K562 treated with DMSO at 1 percent for 48 hours (cell line): ENCODE results near the gene WASF2. TPM values are rescaled to one million over a fixed set of nuclear protein-coding genes. Genes with fewer than 3 reads are reported as not detected.

ENCODE experiments used
- total RNA-seq: library from RNA; unstranded; fragments of 300-600 nt; gene quantifications from 2 replicates; pipeline ENCODE4 v1.2.3, GENCODE V29; 2022; ENCODE audit warnings: low replicate concordance; ENCODE audit errors: extremely low read depth

The WASF2 gene, protein sequence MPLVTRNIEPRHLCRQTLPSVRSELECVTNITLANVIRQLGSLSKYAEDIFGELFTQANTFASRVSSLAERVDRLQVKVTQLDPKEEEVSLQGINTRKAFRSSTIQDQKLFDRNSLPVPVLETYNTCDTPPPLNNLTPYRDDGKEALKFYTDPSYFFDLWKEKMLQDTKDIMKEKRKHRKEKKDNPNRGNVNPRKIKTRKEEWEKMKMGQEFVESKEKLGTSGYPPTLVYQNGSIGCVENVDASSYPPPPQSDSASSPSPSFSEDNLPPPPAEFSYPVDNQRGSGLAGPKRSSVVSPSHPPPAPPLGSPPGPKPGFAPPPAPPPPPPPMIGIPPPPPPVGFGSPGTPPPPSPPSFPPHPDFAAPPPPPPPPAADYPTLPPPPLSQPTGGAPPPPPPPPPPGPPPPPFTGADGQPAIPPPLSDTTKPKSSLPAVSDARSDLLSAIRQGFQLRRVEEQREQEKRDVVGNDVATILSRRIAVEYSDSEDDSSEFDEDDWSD
- not detected in 2 replicates for total RNA-seq

DNA sequence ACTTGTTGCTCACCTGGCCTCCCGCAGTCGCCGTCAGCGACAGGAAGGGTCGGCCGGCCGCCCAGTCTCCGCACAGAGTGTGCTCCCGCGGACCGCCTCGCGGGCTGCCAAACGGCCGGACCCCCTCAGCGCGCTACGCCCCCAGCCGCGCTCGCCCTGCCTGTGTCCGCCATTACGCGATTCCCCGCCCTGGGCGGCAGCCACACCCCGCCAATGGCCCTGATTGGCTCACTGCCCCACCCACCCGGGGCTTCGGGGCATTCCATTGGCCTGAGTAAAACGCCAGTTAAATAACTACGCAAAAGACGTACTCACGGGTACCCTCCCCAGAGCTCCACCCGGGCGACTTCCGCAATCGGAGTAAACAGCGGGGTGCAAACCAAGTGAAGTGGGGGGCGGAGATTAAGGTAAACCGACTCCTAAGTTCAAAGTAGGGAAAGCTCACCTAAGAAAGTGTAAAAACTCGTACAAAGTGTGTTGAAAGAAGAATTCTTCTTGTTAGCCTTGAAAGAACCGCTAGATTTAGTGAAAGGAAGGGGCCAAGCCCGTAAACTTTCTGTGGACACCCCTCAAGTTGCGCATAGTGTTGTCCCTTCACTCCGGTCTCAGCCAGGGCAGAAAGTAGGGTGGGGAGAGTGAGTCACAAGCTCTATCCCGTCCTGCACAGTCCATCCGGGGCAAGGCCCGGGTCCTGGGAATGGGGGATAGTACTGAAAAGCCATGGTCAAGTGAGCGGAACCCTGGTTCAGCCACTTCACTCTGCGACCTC lies at the start of gene WASF2:
Gene WASF2, minus strand, starts transcription at position 195 of the 769 bp plus-strand sequence. CDS start 61,277 bp downstream, outside the sequence.

DNA sequence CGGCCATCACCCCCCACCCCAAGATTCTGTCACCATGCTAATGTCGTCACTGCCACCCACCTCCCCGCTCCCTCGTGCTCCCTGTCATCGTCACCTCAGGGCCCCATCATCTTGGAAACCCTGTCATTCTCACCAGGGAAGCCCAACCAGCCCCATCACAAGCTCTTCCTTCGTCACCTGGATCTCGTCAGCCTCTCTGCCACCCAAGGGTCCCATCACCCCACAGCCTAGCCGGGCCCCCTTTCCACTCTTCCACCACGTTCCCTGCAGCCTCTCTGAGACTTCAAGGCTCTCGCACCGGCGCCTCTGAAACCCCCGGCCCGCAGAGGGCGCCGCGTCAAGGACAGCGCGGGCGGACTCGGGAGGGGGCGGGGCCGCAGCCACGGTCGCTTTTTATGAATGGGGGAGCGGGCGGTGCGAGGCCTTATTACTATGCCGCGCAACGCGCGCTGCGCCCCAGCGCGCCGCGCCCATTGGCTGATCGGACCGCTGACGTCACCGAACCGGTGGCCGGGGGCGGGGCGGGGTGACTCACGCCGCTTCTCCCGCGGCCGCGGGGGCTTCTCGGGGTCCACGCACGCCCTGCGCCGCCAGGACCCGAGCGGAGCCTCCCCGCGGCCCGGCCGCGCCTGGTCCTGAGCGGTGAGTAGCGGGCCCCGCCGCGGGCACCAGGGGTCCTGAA lies 97.7 kb downstream of the WASF2 start, which contains the start of gene GPR3:
Gene GPR3, plus strand, starts transcription at position 527 of the 682 bp plus-strand sequence. CDS start 1,177 bp downstream, outside the sequence.

DNA sequence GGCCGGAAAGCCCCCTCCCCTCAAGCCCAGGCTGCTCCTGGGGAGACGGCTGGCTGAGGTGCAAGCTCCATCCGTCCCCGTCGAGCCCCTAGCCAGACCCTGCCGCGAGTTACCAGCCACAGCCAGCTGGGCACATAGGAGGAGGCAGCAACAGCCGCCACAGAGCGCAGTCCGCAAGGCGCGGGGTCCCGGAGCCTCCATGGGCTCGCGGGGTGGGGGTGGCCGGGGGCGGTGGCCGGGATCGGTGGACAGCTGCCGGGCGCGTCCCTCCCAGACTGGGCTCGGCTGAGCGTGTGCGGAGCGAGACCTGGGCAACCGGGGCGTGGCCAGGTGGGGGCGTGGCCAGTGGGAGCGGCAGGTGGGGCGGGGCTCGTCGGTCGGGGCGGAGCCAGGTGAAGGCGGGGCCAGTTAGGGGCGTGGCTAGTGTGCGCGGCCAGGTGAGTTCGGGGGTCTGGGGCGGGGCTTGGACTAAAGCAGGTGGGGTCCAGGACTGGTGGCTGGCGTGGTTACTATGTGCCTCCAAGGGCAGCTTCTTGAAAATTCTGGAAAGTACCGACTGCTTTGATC lies 106.8 kb downstream of the WASF2 start, which contains the start of gene CD164L2:
Gene CD164L2, minus strand, starts transcription at position 295 of the 567 bp plus-strand sequence. Its CDS starts 94 bp downstream, at position 201.

DNA sequence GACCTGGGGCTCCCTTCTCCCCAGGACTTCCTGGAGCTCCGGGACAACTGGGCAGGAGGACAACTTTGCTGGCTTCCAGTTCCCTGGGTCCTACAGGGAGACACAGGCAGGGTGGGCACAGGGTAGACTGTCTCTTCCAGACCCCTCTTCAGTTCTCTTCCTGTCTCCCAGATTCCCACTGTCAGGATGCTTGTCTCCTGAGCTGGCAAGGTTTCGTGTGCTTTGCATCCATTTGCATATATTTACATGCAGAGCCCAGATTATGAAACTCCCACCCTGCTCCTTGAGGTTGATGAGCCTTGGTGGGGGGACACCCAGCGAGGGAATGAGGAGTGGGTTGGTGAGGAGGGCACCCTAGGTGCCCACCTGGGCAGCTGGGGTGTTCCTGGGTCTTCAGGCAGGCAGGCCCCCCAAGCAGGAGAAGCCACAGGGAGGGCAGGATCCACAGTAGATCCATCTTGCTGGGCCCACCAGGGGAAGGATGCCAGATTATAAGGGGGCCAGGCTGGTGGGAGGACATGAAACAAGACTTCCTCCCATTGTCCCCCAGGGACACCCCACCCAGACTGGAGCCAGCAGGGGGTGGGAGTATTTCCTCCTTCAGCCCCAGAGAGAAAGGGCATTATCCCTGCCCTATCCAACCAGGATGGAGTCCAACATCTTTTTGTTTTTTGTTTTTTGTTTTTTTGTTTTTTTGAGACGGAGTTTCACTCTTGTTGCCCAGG lies 115.4 kb downstream of the WASF2 start, which contains the start of gene FCN3:
Gene FCN3, minus strand, starts transcription at position 463 of the 725 bp plus-strand sequence. Its CDS starts 6 bp downstream, at position 457.

DNA sequence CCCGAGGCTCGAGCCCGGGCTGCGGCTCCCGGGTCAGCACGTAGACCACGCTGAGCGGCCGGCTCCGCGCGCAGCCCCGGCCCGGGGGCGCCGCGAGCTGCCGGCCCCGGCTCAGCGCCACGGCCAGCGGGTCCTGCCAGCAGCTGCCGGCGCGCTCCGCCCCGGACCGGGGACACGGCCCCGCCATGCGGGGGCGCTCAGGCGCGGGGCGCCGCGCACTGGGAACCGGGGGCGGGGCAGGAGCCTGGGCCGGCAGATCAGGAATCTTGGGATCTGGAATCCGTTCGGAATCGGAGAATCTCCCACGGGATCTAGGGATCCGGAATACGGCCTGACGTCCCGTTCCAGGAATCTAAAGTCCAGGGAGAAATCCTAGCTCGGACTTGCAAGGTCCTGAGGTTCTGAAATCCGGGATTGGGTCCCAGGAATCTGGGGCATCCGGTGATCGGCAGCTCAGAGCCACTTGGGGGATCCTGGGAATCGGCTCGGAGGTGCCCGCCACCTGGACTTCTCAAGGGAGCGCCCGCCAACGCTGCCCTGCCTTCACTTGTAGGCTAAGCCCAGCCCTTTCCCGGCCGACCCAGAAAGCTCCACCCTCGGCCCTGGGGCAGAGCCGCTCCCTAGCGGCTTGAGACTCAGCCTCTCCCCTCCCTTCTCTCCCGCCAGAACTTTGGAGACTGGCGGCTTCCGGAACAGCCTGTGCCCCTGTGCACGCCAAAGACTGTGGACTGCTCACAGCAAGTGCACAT lies 123.4 kb downstream of the WASF2 start, which contains the start of gene MAP3K6:
Gene MAP3K6, minus strand, starts transcription at position 551 of the 749 bp plus-strand sequence. Its CDS starts 364 bp downstream, at position 187.

Other genes starting within 250 kb of the WASF2 start
- not detected in 2 replicates for gene TMEM222, start 168.0 kb downstream of the WASF2 start, total RNA-seq
- gene SYTL1, start 148.1 kb downstream of the WASF2 start, total RNA-seq, result not detected in 2 replicates
- gene MAP3K6, start 123.2 kb downstream of the WASF2 start, total RNA-seq, result not detected in 2 replicates
- not detected in 2 replicates for gene FCN3, start 115.3 kb downstream of the WASF2 start, total RNA-seq
- not detected in 2 replicates for gene CD164L2, start 106.8 kb downstream of the WASF2 start, total RNA-seq
- not detected in 2 replicates for gene GPR3, start 97.5 kb downstream of the WASF2 start, total RNA-seq
- not detected in 2 replicates for gene AHDC1, start 114.0 kb upstream of the WASF2 start, total RNA-seq
- gene FGR, start 145.0 kb upstream of the WASF2 start, total RNA-seq, result not detected in 2 replicates
- gene IFI6, start 182.0 kb upstream of the WASF2 start, total RNA-seq, result not detected in 2 replicates
- gene FAM76A, start 235.8 kb upstream of the WASF2 start, total RNA-seq, result not detected in 2 replicates